GM12872 (cell line): ENCODE data around the gene SMIM24.

Experiments used
- CTCF ChIP-seq: IDR thresholded peaks from 3 replicates; pipeline ENCODE4 v1.5.1; 2011; ENCODE audit warnings: low read depth, mild to moderate bottlenecking, low read length, moderate library complexity; ENCODE audit not compliant: insufficient read depth

SMIM24 gene

GRCh38 chr19:3480383-3481091 lies at the start of gene SMIM24:
Gene SMIM24 (minus strand): TSS chr19:3480525. CDS start chr19:3480463, 62 bp downstream.
- TF ChIP-seq CTCF, result no peak

- no peak for TF ChIP-seq CTCF
Measured at GRCh38 chr19:3528539-3529211, 48.4 kb upstream of the SMIM24 start.

- TF ChIP-seq CTCF, result no peak
Measured at GRCh38 chr19:3528080-3528479, 47.8 kb upstream of the SMIM24 start.

GRCh38 chr19:3527238-3527910 lies 47.0 kb upstream of the SMIM24 start:
- no peak for TF ChIP-seq CTCF

- 0 out of 3 replicates have a peak, but pooled peaks have one; percentile 8 for TF ChIP-seq CTCF
Measured at GRCh38 chr19:3526507-3527237, 46.3 kb upstream of the SMIM24 start.

- TF ChIP-seq CTCF, result no peak
Measured at GRCh38 chr19:3524904-3525451, 44.7 kb upstream of the SMIM24 start.
